Keratinocyte (primary cell): ENCODE data around the gene UPK1B. TPM values are rescaled to one million over a fixed set of nuclear protein-coding genes. Genes with fewer than 3 reads are reported as not detected.

Source experiments
- DNase-seq: peaks from one replicate; pipeline ENCODE4 v3.0.0-alpha.2; 2011; ENCODE audit warnings: low read depth, missing footprints, low spot score
- FAIRE-seq: peaks from 2 replicates; lab custom pipeline; 2011; peaks lifted over from hg19 to GRCh38; lab: Jason Lieb, UNC
- H2AFZ ChIP-seq: 2 replicates; pipeline ENCODE4 v1.6.0; 2012; ENCODE audit warnings: low read length, control low read depth, inconsistent platforms; ENCODE audit not compliant: control insufficient read depth
- H3K27ac ChIP-seq: 2 replicates; pipeline ENCODE4 v1.5.1; 2011; ENCODE audit warnings: low read length; ENCODE audit not compliant: control insufficient read depth, insufficient read depth
- H3K27me3 ChIP-seq: 3 replicates; pipeline ENCODE4 v1.6.0; 2011; ENCODE audit warnings: low read length; ENCODE audit not compliant: control insufficient read depth, insufficient read depth; ENCODE audit errors: extremely low read depth
- H3K36me3 ChIP-seq, 2 experiments: 2 replicates in 1 of 2; 3 replicates in 1 of 2; pipeline ENCODE4 v1.5.1; 2011; ENCODE audit warnings: low read length in 2 of 2, mild to moderate bottlenecking in 1 of 2; ENCODE audit not compliant: control insufficient read depth in 2 of 2, insufficient read depth in 2 of 2; ENCODE audit errors: extremely low read depth in 1 of 2
- H3K4me1 ChIP-seq: 3 replicates; pipeline ENCODE4 v1.5.1; 2011; ENCODE audit warnings: low read length; ENCODE audit not compliant: control insufficient read depth, insufficient read depth; ENCODE audit errors: extremely low read depth
- H3K4me2 ChIP-seq: 3 replicates; pipeline ENCODE4 v1.6.0; 2011; ENCODE audit warnings: low read depth, low read length; ENCODE audit not compliant: control insufficient read depth, insufficient read depth; ENCODE audit errors: extremely low read depth
- H3K4me3 ChIP-seq, 3 experiments: fragments of 200-600 bp in 1 of 3; sonication (generic) in 1 of 3; 2 replicates in 2 of 3; 3 replicates in 1 of 3; pipeline ENCODE4 v1.5.1; 2011 to 2016; ENCODE audit warnings: low read length in 3 of 3, mild to moderate bottlenecking in 3 of 3, control low read depth in 2 of 3, inconsistent platforms in 1 of 3, low read depth in 1 of 3, mixed read lengths in 1 of 3, mixed run types in 1 of 3, moderate library complexity in 1 of 3; ENCODE audit not compliant: control insufficient read depth in 2 of 3, insufficient read depth in 2 of 3; ENCODE audit errors: extremely low read depth in 1 of 3
- H3K79me2 ChIP-seq: 2 replicates; pipeline ENCODE4 v1.6.0; 2012; ENCODE audit warnings: low read length; ENCODE audit not compliant: control insufficient read depth, insufficient read depth
- H3K9ac ChIP-seq: 3 replicates; pipeline ENCODE4 v1.6.0; 2011; ENCODE audit warnings: low read length; ENCODE audit not compliant: control insufficient read depth, insufficient read depth; ENCODE audit errors: extremely low read depth
- H3K9me1 ChIP-seq: 3 replicates; pipeline ENCODE4 v1.6.0; 2011; ENCODE audit warnings: low read length; ENCODE audit not compliant: control insufficient read depth, insufficient read depth; ENCODE audit errors: extremely low read depth
- H3K9me3 ChIP-seq: 2 replicates; pipeline ENCODE4 v1.5.1; 2012; ENCODE audit warnings: low read depth, low read length; ENCODE audit not compliant: control insufficient read depth
- H4K20me1 ChIP-seq: 3 replicates; pipeline ENCODE4 v1.6.0; 2011; ENCODE audit warnings: low read length; ENCODE audit not compliant: control insufficient read depth, insufficient read depth; ENCODE audit errors: extremely low read depth
- CTCF ChIP-seq, 3 experiments: IDR thresholded peaks in 1 of 3; conservative IDR thresholded peaks in 1 of 3; optimal IDR thresholded peaks in 1 of 3; 2 replicates in 2 of 3; 3 replicates in 1 of 3; pipeline versions ENCODE3 to v1.5.1; 2011; ENCODE audit warnings: low read length in 3 of 3, mild to moderate bottlenecking in 3 of 3, moderate library complexity in 2 of 3, control low read depth in 1 of 3, inconsistent platforms in 1 of 3; ENCODE audit not compliant: insufficient read depth in 2 of 3; ENCODE audit errors: extremely low read depth in 1 of 3
- EZH2 ChIP-seq: IDR thresholded peaks from one replicate; pipeline ENCODE4 v1.6.1; 2012; ENCODE audit warnings: inconsistent platforms, mild to moderate bottlenecking, low read length, moderate library complexity
- dilution Hi-C: fragments of 300-500 bp; cut with MboI; formaldehyde crosslinking; loops from one replicate; pipeline ENCODE4 v1.7.0; 2020; ENCODE audit warnings: low sequenced_read_pairs; ENCODE audit not compliant: extremely low pct_ligation_motif_present
- polyA plus RNA-seq, 5 experiments: library from polyadenylated mRNA; depleted of rRNA in 3 of 5; stranded (reverse) in 3 of 5; stranded (forward) in 1 of 5; unstranded in 1 of 5; fragments of >200 nt; gene quantifications; 1 replicate in 1 of 5; 2 replicates in 3 of 5; 3 replicates in 1 of 5; pipeline versions ENCODE4 v1.2.1 to v1.2.3, GENCODE V29; 2011 to 2012; ENCODE audit warnings: missing spikeins in 2 of 5, low read depth in 1 of 5, low replicate concordance in 1 of 5

UPK1B gene
- polyA plus RNA-seq, 1 donor (not counting 4 experiments of a cell fraction or from before 2014, with no cell fraction given) = 54.6 TPM

GRCh38 chr3:119149484-119149883, 23.9 kb upstream of the UPK1B start:
- H3K27me3 ChIP-seq = no peaks in the 10 kb centered on the region
- no peak overlapping the region for H3K4me3 ChIP-seq
- DNase-seq (no peak), FAIRE-seq (no peak)
- no peak overlapping the region for H3K9ac ChIP-seq
- H3K36me3 ChIP-seq = no peaks in the 10 kb centered on the region
- dilution Hi-C loops = no loop called here
- no peaks in the 10 kb centered on the region for H4K20me1 ChIP-seq
- no peaks in the 10 kb centered on the region for H3K79me2 ChIP-seq
- H3K4me2 ChIP-seq = no peak overlapping the region
- H2AFZ ChIP-seq = no peak overlapping the region
- H3K4me1 ChIP-seq = no peaks in the 10 kb centered on the region
- H3K9me3 ChIP-seq = no peaks in the 10 kb centered on the region
- no peak overlapping the region for H3K27ac ChIP-seq
- TF ChIP-seq CTCF (optimal IDR thresholded peaks at IDR 0.05 in 1 of 3, IDR thresholded peaks at IDR 0.05 in 1 of 3, conservative IDR thresholded peaks at IDR 0.05 in 1 of 3; ENCODE audit: extremely low read depth in 1 of 3, insufficient read depth in 2 of 3, low read length in 3 of 3) (no peak), EZH2 (no peak)
- H3K9me1 ChIP-seq = no peaks in the 10 kb centered on the region

GRCh38 chr3:119156868-119157267, 16.5 kb upstream of the UPK1B start:
- H2AFZ ChIP-seq = no peak overlapping the region
- no peaks in the 10 kb centered on the region for H3K36me3 ChIP-seq
- DNase-seq (no peak), FAIRE-seq (no peak)
- H3K4me3 ChIP-seq = no peak overlapping the region
- no peaks in the 10 kb centered on the region for H3K9me3 ChIP-seq
- TF ChIP-seq CTCF (optimal IDR thresholded peaks at IDR 0.05 in 1 of 3, IDR thresholded peaks at IDR 0.05 in 1 of 3, conservative IDR thresholded peaks at IDR 0.05 in 1 of 3; ENCODE audit: extremely low read depth in 1 of 3, insufficient read depth in 2 of 3, low read length in 3 of 3) = no peak
- TF ChIP-seq EZH2 = no peak
- H3K79me2 ChIP-seq = no peaks in the 10 kb centered on the region
- dilution Hi-C loops = no loop called here
- H3K27ac ChIP-seq = no peak overlapping the region
- H3K9ac ChIP-seq = no peak overlapping the region
- H4K20me1 ChIP-seq = no peaks in the 10 kb centered on the region
- peaks cover 6% of the 10 kb centered on the region for H3K4me1 ChIP-seq
- H3K9me1 ChIP-seq = no peaks in the 10 kb centered on the region
- H3K27me3 ChIP-seq = no peaks in the 10 kb centered on the region
- H3K4me2 ChIP-seq = no peak overlapping the region
